Measurements from ENCODE around the gene OR4F15.

The OR4F15 gene

GRCh38 chr15:101804941-101805340, 7.1 kb upstream of the OR4F15 start:
- DNase-seq, result no peak

- DNase-seq, result no peak
Measured at GRCh38 chr15:101805605-101806345, 6.2 kb upstream of the OR4F15 start.

- DNase-seq, result no peak
Measured at GRCh38 chr15:101807345-101807945, 4.6 kb upstream of the OR4F15 start.

DNA sequence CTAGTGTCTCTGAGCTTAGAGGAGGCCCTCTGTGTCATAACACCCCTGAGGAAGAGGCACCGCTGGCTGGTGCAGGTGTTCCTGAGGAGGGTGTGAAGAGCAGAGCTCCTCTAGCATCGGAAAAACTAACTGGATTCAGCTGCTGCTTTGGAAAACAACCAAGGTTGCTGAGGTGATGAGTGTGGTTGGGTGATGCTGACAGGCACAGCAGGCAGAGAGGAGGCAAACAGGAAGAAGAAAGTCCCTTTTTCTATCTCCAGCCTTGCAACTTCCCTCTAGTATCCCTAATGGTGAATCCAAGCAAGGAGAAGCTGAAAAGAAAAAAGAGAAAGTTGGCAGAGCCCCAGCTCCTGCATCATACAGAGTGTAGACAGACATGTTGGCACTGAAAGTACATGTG, 3.8 kb upstream of the OR4F15 start:
- no peak for DNase-seq

DNA sequence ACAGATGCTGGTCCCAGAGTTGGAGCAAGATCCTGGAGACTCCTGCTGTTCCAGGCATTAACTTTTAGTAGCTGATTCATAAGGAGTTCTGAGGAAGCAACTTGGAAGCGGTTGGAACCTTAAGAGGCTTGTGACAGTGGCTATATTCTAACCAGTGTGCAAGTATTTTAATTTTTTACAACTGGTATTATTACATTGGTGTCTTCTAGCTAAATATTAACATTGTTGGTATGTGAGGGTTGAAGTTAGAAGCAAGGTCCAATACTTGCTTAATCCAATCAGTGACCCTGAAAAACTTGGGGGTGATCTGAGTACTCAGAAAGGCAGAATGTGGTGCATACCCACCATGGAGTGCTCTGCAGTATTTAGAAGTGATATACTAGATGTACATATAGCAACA, 1.5 kb upstream of the OR4F15 start:
- DNase-seq, result no peak

DNA sequence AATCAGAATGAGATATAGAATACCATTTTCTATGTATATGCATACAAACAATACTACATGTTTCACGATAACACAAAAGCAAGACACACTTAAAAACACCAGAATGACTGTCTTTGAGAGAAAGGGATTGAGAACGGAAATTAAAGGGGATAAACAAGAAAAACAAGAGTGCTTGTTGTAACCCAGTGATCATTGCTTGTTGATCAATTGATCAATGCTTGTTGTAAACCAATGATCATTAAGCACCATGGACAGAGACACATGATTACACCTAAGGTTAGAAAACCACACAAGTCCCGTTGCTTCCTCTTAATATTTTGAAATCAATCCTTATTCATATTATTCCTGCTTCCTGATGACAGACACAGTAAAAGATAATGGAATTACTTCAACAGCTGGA, 1.1 kb upstream of the OR4F15 start:
- DNase-seq, result no peak

DNA sequence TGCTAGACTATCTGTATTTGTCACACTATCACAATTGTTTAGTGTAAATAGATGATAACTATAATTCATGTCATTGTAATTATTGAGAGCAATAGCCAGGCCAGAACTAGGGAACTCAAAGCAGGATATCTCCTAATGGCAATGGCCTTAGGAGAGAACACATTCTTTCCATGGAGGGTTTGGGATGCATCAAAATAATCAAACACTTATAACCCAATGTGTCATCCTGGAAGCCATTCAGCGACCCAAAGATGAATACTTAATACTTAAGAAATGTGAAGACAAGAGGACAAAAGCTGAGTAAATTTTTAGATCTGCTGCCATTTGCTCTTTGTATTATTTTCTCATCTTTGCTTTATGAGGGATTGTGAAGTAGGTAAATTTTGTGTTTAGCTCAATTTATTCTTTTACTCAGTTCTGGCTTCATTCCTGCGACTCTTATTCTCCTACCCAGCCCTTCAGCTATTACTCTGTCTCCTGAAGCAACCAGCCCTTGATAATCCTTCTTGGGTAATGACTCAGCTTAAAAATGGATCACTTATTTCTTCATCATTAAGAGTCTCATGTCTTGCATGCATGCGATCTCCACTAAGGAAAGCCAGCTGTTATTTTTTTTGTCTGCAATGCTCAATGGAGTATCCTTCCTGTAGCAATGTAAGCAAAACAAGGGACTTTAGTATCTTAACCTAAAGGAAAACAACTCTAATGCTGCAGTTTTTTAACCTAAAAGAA, 2.0 kb downstream of the OR4F15 start:
- no peak for DNase-seq

GRCh38 chr15:101820781-101821180, 8.8 kb downstream of the OR4F15 start:
- no peak for DNase-seq

GRCh38 chr15:101827257-101827656, 15.3 kb downstream of the OR4F15 start:
- DNase-seq, result no peak

DNA sequence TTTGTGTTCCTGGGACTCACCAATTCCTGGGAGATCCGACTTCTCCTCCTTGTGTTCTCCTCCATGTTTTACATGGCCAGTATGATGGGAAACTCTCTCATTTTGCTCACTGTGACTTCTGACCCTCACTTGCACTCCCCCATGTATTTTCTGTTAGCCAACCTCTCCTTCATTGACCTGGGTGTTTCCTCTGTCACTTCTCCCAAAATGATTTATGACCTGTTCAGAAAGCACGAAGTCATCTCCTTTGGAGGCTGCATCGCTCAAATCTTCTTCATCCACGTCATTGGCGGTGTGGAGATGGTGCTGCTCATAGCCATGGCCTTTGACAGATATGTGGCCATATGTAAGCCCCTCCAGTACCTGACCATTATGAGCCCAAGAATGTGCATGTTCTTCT, 16.8 kb downstream of the OR4F15 start:
- DNase-seq, result no peak

GRCh38 chr15:101841656-101842055, 29.7 kb downstream of the OR4F15 start:
- DNase-seq, result no peak

- no peak for DNase-seq
Measured at GRCh38 chr15:101844916-101845315, 32.9 kb downstream of the OR4F15 start.

- DNase-seq, result no peak
Measured at GRCh38 chr15:101852356-101852755, 40.4 kb downstream of the OR4F15 start.

Data from activated CD4-positive, alpha-beta T cell treated with anti-CD3 and anti-CD28 coated beads for 48 hours (primary cell).